Ascending aorta (tissue), 2 donors: Measurements from ENCODE around the gene ABCG4. TPM values are rescaled to one million over a fixed set of nuclear protein-coding genes. Genes with fewer than 3 reads are reported as not detected.

ENCODE experiments used
- DNase-seq, 2 donors: peaks; one replicate each; pipeline ENCODE4 v3.0.0-alpha.2; 2019; ENCODE audit warnings: low spot score in 2 of 2
- H3K27ac ChIP-seq, 2 donors: fragments of 200-600 bp; sonication (generic); one replicate each; pipeline ENCODE4 v1.5.1; 2016 to 2017; ENCODE audit warnings: mild to moderate bottlenecking in 1 of 2
- H3K27me3 ChIP-seq: fragments of 200-600 bp; sonication (generic); one replicate; pipeline ENCODE4 v1.5.1; 2017
- H3K36me3 ChIP-seq, 2 donors: fragments of 200-600 bp; sonication (generic); one replicate each; pipeline ENCODE4 v1.5.1; 2016
- H3K4me1 ChIP-seq, 2 donors: fragments of 200-600 bp; sonication (generic); one replicate each; pipeline ENCODE4 v1.5.1; 2016 to 2017; ENCODE audit warnings: mild to moderate bottlenecking in 1 of 2
- H3K4me3 ChIP-seq, 2 donors: fragments of 200-600 bp; sonication (generic); one replicate each; pipeline ENCODE4 v1.5.1; 2016 to 2017; ENCODE audit warnings: mild to moderate bottlenecking in 1 of 2
- H3K9me3 ChIP-seq, 2 donors: fragments of 200-600 bp; sonication (generic); one replicate each; pipeline ENCODE4 v1.5.1; 2016
- CTCF ChIP-seq, 3 experiments: fragments of 200-600 bp in 2 of 3; fragments of 450-650 bp in 1 of 3; sonication (generic) in 2 of 3; IDR thresholded peaks; one replicate each; pipeline ENCODE4 v1.5.1; 2016 to 2019; ENCODE audit warnings: antibody characterized with exemption in 3 of 3, mild to moderate bottlenecking in 1 of 3, moderate library complexity in 1 of 3
- intact Hi-C: fragments of 100-400 bp; cut with DNase I; formaldehyde crosslinking; loops from one replicate; pipeline ENCODE4 v1.15.1; 2023
- total RNA-seq: library from RNA; depleted of rRNA; stranded (reverse); fragments of >200 nt; gene quantifications from one replicate; pipeline ENCODE4 v1.1.0, GENCODE V29; 2016

ABCG4 gene
- total RNA-seq, 1 donor from 2014 or later: not detected

DNA sequence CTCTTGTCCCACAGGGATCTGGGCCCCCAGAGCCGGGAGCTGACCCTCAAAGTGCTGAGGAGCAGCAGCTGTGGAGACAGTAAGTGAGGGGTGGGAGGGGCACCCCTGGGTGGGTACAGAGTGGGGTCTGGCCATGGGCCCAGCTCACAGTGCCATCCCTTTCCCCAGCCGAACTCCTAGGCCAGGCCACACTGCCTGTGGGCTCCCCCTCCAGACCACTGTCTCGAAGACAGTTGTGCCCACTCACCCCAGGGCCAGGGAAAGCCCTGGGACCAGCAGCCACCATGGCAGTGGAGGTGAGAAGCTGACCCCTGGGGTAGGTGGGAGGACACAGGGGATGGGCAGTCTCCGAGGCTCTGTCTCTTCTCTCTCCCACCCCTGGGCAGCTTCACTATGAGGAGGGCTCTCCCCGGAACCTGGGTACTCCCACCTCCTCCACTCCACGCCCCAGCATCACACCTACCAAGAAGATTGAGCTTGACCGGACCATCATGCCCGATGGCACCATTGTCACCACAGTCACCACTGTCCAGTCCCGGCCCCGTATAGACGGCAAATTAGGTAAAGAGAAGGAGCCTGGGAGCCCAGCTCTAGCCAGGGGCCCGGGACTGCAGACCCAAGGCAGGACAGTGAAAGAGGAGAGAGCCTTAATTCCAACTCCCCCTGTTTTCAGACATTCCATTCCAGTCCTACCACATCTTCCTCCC lies 36.4 kb upstream of the ABCG4 start:
- Histone ChIP-seq H3K4me1 (peaks cover 0 to 10% of the 10 kb centered on the region in 2 donors), H3K27ac (no peak overlapping the region), H3K9me3 (no peaks in the 10 kb centered on the region), H3K36me3 (peaks cover 38 to 50% of the 10 kb centered on the region in 2 donors), H3K27me3 (no peaks in the 10 kb centered on the region), H3K4me3 (no peak overlapping the region)
- intact Hi-C loops: no loop called here
- no peak for DNase-seq
- TF ChIP-seq CTCF (IDR thresholded peaks at IDR 0.05): no peak

DNA sequence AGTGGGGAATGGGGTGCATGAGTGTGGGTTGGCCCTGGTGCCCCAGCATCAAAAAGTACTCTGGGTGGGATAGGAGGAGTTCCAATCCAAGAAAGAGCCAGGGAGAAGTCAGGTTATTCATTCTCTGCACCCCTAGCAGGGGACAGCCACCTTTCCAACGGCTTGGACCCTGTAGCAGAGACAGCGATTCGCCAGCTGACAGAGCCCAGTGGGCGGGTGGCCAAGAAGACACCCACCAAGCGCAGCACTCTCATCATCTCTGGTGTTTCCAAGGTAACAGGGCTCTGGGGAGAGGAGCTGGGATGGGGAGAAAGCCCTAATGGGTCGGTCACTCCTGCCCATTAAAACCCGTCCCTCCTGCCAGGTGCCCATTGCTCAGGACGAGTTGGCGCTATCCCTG lies 35.1 kb upstream of the ABCG4 start:
- no peak for DNase-seq
- H3K36me3 ChIP-seq: peaks cover 38 to 50% of the 10 kb centered on the region in 2 donors
- TF ChIP-seq CTCF (IDR thresholded peaks at IDR 0.05): no peak

DNA sequence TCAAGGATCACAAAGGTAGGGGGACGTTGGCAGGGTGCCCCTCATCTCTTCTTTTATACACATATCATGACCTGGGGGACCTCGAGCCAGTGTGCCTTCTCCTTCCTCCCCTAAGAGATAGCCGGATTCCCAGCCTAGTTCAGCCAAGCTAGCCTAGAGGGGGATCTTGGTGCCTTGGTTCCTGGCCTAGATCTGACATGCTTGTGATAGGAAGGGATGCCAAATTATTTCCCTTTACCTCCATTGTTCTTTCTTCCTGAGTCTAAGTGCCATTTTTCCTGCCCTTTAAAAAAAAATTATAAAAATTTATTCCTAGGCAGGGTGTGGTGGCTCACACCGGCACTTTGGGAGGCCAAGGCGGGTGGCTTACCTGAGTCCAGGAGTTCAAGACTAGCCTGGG lies 34.5 kb upstream of the ABCG4 start:
- Histone ChIP-seq H3K9me3 (no peaks in the 10 kb centered on the region), H3K27me3 (no peaks in the 10 kb centered on the region), H3K36me3 (peaks cover 38 to 50% of the 10 kb centered on the region in 2 donors), H3K4me1 (no peaks in the 10 kb centered on the region), H3K27ac (no peak overlapping the region), H3K4me3 (no peak overlapping the region)
- no peak for DNase-seq
- intact Hi-C loops: no loop called here
- no peak for TF ChIP-seq CTCF (IDR thresholded peaks at IDR 0.05)

More for the DNA sequence above, 35.1 kb upstream of the ABCG4 start:
- Histone ChIP-seq H3K4me1 (peaks cover 0 to 4% of the 10 kb centered on the region in 2 donors), H3K4me3 (no peak overlapping the region), H3K9me3 (no peaks in the 10 kb centered on the region), H3K27me3 (no peaks in the 10 kb centered on the region), H3K27ac (no peak overlapping the region)
- intact Hi-C loops: no loop called here

GRCh38 chr11:119115484-119116234 lies 33.2 kb upstream of the ABCG4 start:
- Histone ChIP-seq H3K27me3 (no peaks in the 10 kb centered on the region), H3K36me3 (peaks cover 38 to 50% of the 10 kb centered on the region in 2 donors), H3K9me3 (no peaks in the 10 kb centered on the region), H3K27ac (peak overlapping the region in 1 of 2 donors; percentile 28), H3K4me1 (peaks cover 0 to 3% of the 10 kb centered on the region in 2 donors), H3K4me3 (no peak overlapping the region)
- intact Hi-C loops: no loop called here
- peak; percentile 31 to 72 for DNase-seq
- TF ChIP-seq CTCF (IDR thresholded peaks at IDR 0.05): no peak

- no peak for TF ChIP-seq CTCF (IDR thresholded peaks at IDR 0.05)
- H3K4me3 ChIP-seq: no peak overlapping the region
- peak overlapping the region in 1 of 2 donors; percentile 28 for H3K27ac ChIP-seq
- no peak for DNase-seq
- H3K27me3 ChIP-seq: no peaks in the 10 kb centered on the region
- intact Hi-C loops: no loop called here
- H3K4me1 ChIP-seq: peaks cover 0 to 5% of the 10 kb centered on the region in 2 donors
- H3K9me3 ChIP-seq: no peaks in the 10 kb centered on the region
- H3K36me3 ChIP-seq: peaks cover 38 to 44% of the 10 kb centered on the region in 2 donors
Measured at GRCh38 chr11:119116235-119116594, 32.6 kb upstream of the ABCG4 start.
